ENCODE measurements around the gene SORBS1.

- TF ChIP-seq, protein P1, sequence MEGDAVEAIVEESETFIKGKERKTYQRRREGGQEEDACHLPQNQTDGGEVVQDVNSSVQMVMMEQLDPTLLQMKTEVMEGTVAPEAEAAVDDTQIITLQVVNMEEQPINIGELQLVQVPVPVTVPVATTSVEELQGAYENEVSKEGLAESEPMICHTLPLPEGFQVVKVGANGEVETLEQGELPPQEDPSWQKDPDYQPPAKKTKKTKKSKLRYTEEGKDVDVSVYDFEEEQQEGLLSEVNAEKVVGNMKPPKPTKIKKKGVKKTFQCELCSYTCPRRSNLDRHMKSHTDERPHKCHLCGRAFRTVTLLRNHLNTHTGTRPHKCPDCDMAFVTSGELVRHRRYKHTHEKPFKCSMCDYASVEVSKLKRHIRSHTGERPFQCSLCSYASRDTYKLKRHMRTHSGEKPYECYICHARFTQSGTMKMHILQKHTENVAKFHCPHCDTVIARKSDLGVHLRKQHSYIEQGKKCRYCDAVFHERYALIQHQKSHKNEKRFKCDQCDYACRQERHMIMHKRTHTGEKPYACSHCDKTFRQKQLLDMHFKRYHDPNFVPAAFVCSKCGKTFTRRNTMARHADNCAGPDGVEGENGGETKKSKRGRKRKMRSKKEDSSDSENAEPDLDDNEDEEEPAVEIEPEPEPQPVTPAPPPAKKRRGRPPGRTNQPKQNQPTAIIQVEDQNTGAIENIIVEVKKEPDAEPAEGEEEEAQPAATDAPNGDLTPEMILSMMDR (IDR thresholded peaks at IDR 0.05), result no peak
- TF ChIP-seq POLR2A (IDR thresholded peaks at IDR 0.05), result no peak
These were observed 40.6 kb downstream of the SORBS1 start for GRCh38 chr10:95520617-95521016.

Data from body of pancreas (tissue), 4 donors.